HEK293 (cell line): ENCODE data around the gene RETN.

Experiments
- CTCF ChIA-PET: fragments of 350-600 bp; formaldehyde crosslinking; extraction: SDS; loops from one replicate; lab custom pipeline; 2021; ENCODE audit warnings: antibody characterized with exemption; lab: Yijun Ruan, JAX
- POLR2A ChIA-PET: fragments of 300-600 bp; formaldehyde crosslinking; extraction: SDS; loops from one replicate; lab custom pipeline; 2020; ENCODE audit warnings: antibody characterized with exemption, inconsistent platforms; lab: Yijun Ruan, JAX
- H3K27ac ChIP-seq: fragments of 200-500 bp; sonication (Bioruptor generic); 2 replicates; pipeline ENCODE4 v1.5.1; 2014; ENCODE audit warnings: low read depth, low read length, control low read depth, inconsistent platforms; ENCODE audit errors: extremely low read depth
- H3K36me3 ChIP-seq, 2 experiments: fragments of 200-500 bp in 1 of 2; sonication (Bioruptor generic) in 1 of 2; 1 replicate in 1 of 2; 2 replicates in 1 of 2; pipeline ENCODE4 v1.5.1; 2014 to 2017; ENCODE audit warnings: inconsistent platforms in 2 of 2, low read length in 2 of 2; ENCODE audit not compliant: control insufficient read depth in 2 of 2, insufficient read depth in 1 of 2
- H3K4me1 ChIP-seq: fragments of 200-500 bp; sonication (Bioruptor generic); 2 replicates; pipeline ENCODE4 v1.5.1; 2014; ENCODE audit warnings: mild to moderate bottlenecking, low read length, inconsistent platforms; ENCODE audit not compliant: control insufficient read depth, insufficient read depth
- H3K4me3 ChIP-seq: 2 replicates; pipeline ENCODE4 v1.5.1; 2011; ENCODE audit warnings: low read depth, mild to moderate bottlenecking, control low read depth, low read length, moderate library complexity
- H3K9me3 ChIP-seq: fragments of 200-500 bp; sonication (Bioruptor generic); 2 replicates; pipeline ENCODE4 v1.5.1; 2014; ENCODE audit warnings: low read depth, low read length, inconsistent platforms; ENCODE audit not compliant: control insufficient read depth, insufficient read depth
- FEZF1 ChIP-seq: fragments of 450-650 bp; formaldehyde crosslinking; IDR thresholded peaks from 2 replicates; pipeline ENCODE4 v1.5.1; 2016; ENCODE audit warnings: missing biosample characterization, missing genetic modification characterization
- HOXA7 ChIP-seq: sonication (generic); formaldehyde crosslinking; IDR thresholded peaks from 2 replicates; pipeline ENCODE4 v1.8.1; 2022; ENCODE audit warnings: missing genetic modification reagents, borderline replicate concordance
- MYNN ChIP-seq: fragments of 450-650 bp; formaldehyde crosslinking; IDR thresholded peaks from 2 replicates; pipeline ENCODE4 v1.5.1; 2016; ENCODE audit warnings: missing biosample characterization, missing genetic modification characterization, borderline replicate concordance
- SP2 ChIP-seq: fragments of 450-650 bp; formaldehyde crosslinking; IDR thresholded peaks from 2 replicates; pipeline ENCODE4 v1.5.1; 2016; ENCODE audit warnings: missing biosample characterization, missing genetic modification characterization
- SP3 ChIP-seq: fragments of 450-650 bp; formaldehyde crosslinking; IDR thresholded peaks from 2 replicates; pipeline ENCODE4 v1.5.1; 2016; ENCODE audit warnings: missing biosample characterization, missing genetic modification characterization
- SP7 ChIP-seq: fragments of 450-650 bp; formaldehyde crosslinking; IDR thresholded peaks from 2 replicates; pipeline ENCODE4 v1.5.1; 2016; ENCODE audit warnings: missing biosample characterization, missing genetic modification characterization
- ZNF140 ChIP-seq: fragments of 450-650 bp; formaldehyde crosslinking; IDR thresholded peaks from 2 replicates; pipeline ENCODE4 v1.5.1; 2016; ENCODE audit warnings: missing biosample characterization, missing genetic modification characterization
- ZNF169 ChIP-seq: fragments of 450-650 bp; formaldehyde crosslinking; IDR thresholded peaks from 2 replicates; pipeline ENCODE4 v1.5.1; 2016; ENCODE audit warnings: missing biosample characterization, missing genetic modification characterization
- ZNF24 ChIP-seq: fragments of 450-650 bp; formaldehyde crosslinking; IDR thresholded peaks from 2 replicates; pipeline ENCODE4 v1.5.1; 2016; ENCODE audit warnings: missing biosample characterization, missing genetic modification characterization
- ZNF341 ChIP-seq: fragments of 450-650 bp; formaldehyde crosslinking; IDR thresholded peaks from 2 replicates; pipeline ENCODE4; 2016; ENCODE audit warnings: low read depth, missing biosample characterization, missing genetic modification characterization
- ZNF398 ChIP-seq: fragments of 450-650 bp; formaldehyde crosslinking; IDR thresholded peaks from 2 replicates; pipeline ENCODE4 v1.5.1; 2017; ENCODE audit warnings: missing biosample characterization, missing genetic modification characterization
- ZNF548 ChIP-seq: fragments of 450-650 bp; formaldehyde crosslinking; IDR thresholded peaks from 2 replicates; pipeline ENCODE4 v1.5.1; 2016; ENCODE audit warnings: missing biosample characterization, missing genetic modification characterization
- ZNF610 ChIP-seq: fragments of 450-650 bp; formaldehyde crosslinking; IDR thresholded peaks from 2 replicates; pipeline ENCODE4 v1.5.1; 2016; ENCODE audit warnings: missing biosample characterization, missing genetic modification characterization, borderline replicate concordance
- ZNF701 ChIP-seq: fragments of 450-650 bp; formaldehyde crosslinking; IDR thresholded peaks from 2 replicates; pipeline ENCODE4 v1.5.1; 2016; ENCODE audit warnings: missing biosample characterization, missing genetic modification characterization
- ZNF707 ChIP-seq: fragments of 450-650 bp; formaldehyde crosslinking; IDR thresholded peaks from 2 replicates; pipeline ENCODE4 v1.5.1; 2016; ENCODE audit warnings: missing biosample characterization, missing genetic modification characterization
- TF ChIP-seq, protein P1 (sequence below): fragments of 450-650 bp; formaldehyde crosslinking; IDR thresholded peaks from 2 replicates; pipeline ENCODE4 v1.5.1; 2016; ENCODE audit warnings: missing biosample characterization, missing genetic modification characterization
- TF ChIP-seq, protein P2 (sequence below): fragments of 450-650 bp; formaldehyde crosslinking; IDR thresholded peaks from 2 replicates; pipeline ENCODE4 v1.5.1; 2016; ENCODE audit warnings: missing biosample characterization, missing genetic modification characterization
- TF ChIP-seq, protein P3 (sequence below): fragments of 450-650 bp; formaldehyde crosslinking; conservative IDR thresholded peaks from 2 replicates; pipeline ENCODE4 v1.5.1; 2016; ENCODE audit warnings: low read depth, missing biosample characterization, missing genetic modification characterization
- TF ChIP-seq, protein P4 (sequence below): fragments of 450-650 bp; formaldehyde crosslinking; IDR thresholded peaks from 2 replicates; pipeline ENCODE4 v1.5.1; 2016; ENCODE audit warnings: missing biosample characterization, missing genetic modification characterization

RETN gene

DNA sequence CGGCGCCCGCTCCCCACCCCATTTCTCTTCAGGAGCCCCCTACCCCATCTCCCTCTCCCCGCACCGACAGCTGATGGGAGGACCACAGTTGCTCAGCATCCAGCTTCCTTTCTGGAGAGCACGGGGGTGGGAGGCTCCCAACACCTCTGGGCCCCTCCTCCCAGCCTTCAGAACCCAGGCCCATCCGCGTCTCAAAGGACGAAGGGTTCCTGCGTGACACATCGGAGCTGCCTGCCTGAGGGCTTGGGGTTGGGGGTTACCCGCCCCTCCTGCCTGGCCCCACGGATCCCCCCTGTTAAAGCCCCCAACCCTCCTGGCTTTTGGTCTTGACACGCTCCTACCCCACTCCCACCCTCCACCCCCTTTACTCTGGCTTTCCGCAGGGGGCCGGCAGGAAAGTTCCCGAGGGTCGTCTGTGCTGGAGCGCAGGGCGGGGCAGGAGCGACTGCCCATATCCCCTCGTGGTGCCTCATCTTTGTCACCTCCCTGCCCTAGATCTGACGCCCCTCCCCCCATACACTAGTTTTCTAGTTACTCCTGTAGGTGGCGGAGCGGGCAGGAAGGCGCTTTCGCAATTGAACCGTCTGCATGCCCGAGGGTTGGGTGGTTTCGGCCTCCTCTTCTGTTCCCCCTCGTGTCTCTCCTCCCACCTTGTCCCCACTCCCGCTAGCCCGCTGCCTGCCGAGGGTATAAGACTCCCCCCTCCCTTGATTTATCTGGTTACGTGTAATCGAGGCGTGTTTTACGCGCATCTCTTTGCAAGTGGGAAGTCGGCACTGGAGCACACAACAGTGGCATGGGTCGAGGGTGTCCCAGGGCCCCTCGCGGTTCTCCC is 12.7 kb downstream of the RETN start:
- TF ChIP-seq ZNF548 (no peak), FEZF1 (tag by site-specific recombination) (no peak), HOXA7 (CRISPR knock-in tag) (no peak), ZNF24 (no peak), ZNF341 (tag by site-specific recombination) (peak; percentile 43), SP2 (tag by site-specific recombination) (peak; percentile 27; the same call in 1 of the 2 replicates), ZNF398 (tag by site-specific recombination) (0 out of 2 replicates have a peak, but pooled peaks have one; percentile 17), SP3 (tag by site-specific recombination) (0 out of 2 replicates have a peak, but pooled peaks have one; percentile 0), SP7 (tag by site-specific recombination) (0 out of 2 replicates have a peak, but pooled peaks have one; percentile 15)
- TF ChIP-seq, protein P1, sequence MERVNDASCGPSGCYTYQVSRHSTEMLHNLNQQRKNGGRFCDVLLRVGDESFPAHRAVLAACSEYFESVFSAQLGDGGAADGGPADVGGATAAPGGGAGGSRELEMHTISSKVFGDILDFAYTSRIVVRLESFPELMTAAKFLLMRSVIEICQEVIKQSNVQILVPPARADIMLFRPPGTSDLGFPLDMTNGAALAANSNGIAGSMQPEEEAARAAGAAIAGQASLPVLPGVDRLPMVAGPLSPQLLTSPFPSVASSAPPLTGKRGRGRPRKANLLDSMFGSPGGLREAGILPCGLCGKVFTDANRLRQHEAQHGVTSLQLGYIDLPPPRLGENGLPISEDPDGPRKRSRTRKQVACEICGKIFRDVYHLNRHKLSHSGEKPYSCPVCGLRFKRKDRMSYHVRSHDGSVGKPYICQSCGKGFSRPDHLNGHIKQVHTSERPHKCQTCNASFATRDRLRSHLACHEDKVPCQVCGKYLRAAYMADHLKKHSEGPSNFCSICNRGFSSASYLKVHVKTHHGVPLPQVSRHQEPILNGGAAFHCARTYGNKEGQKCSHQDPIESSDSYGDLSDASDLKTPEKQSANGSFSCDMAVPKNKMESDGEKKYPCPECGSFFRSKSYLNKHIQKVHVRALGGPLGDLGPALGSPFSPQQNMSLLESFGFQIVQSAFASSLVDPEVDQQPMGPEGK, result 0 out of 2 replicates have a peak, but pooled peaks have one; percentile 8
- TF ChIP-seq, protein P2, sequence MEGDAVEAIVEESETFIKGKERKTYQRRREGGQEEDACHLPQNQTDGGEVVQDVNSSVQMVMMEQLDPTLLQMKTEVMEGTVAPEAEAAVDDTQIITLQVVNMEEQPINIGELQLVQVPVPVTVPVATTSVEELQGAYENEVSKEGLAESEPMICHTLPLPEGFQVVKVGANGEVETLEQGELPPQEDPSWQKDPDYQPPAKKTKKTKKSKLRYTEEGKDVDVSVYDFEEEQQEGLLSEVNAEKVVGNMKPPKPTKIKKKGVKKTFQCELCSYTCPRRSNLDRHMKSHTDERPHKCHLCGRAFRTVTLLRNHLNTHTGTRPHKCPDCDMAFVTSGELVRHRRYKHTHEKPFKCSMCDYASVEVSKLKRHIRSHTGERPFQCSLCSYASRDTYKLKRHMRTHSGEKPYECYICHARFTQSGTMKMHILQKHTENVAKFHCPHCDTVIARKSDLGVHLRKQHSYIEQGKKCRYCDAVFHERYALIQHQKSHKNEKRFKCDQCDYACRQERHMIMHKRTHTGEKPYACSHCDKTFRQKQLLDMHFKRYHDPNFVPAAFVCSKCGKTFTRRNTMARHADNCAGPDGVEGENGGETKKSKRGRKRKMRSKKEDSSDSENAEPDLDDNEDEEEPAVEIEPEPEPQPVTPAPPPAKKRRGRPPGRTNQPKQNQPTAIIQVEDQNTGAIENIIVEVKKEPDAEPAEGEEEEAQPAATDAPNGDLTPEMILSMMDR (tag by site-specific recombination), result peak; percentile 43; the same call in 1 of the 2 replicates
- CTCF ChIA-PET, result interaction anchor here (0.5 to 2.0 kb wide), 39 partner anchors 9 to 613 kb away, joined by 3 to 23 read pairs (median 4); partner anchors contain the start of genes PET100 and RETN
- POLR2A ChIA-PET, result interaction anchor here (0.5 to 1.2 kb wide), 7 partner anchors 9 to 314 kb away, joined by 3 to 10 read pairs (median 3); partner anchors contain the start of gene RETN
- Histone ChIP-seq H3K4me3 (peak overlapping the region; percentile 91), H3K27ac (peak overlapping the region; percentile 79; the same call in 1 of the 2 replicates), H3K9me3 (no peaks in the 10 kb centered on the region), H3K4me1 (no peaks in the 10 kb centered on the region), H3K36me3 (peaks cover 3 to 18% of the 10 kb centered on the region in 2 experiments; a peak in 2 of 3 replicates)

- POLR2A ChIA-PET, result no interaction called here
- H3K27ac ChIP-seq, result no peak overlapping the region
- CTCF ChIA-PET, result no interaction called here
- no peaks in the 10 kb centered on the region for H3K4me1 ChIP-seq
- peaks cover 3 to 18% of the 10 kb centered on the region in 2 experiments; a peak in 2 of 3 replicates for H3K36me3 ChIP-seq
- H3K4me3 ChIP-seq, result no peak overlapping the region
- TF ChIP-seq ZNF169 (tag by site-specific recombination) (no peak), ZNF610 (tag by site-specific recombination) (no peak), MYNN (no peak), ZNF701 (tag by site-specific recombination) (no peak), ZNF140 (tag by site-specific recombination) (no peak), ZNF707 (no peak)
- TF ChIP-seq, protein P3, sequence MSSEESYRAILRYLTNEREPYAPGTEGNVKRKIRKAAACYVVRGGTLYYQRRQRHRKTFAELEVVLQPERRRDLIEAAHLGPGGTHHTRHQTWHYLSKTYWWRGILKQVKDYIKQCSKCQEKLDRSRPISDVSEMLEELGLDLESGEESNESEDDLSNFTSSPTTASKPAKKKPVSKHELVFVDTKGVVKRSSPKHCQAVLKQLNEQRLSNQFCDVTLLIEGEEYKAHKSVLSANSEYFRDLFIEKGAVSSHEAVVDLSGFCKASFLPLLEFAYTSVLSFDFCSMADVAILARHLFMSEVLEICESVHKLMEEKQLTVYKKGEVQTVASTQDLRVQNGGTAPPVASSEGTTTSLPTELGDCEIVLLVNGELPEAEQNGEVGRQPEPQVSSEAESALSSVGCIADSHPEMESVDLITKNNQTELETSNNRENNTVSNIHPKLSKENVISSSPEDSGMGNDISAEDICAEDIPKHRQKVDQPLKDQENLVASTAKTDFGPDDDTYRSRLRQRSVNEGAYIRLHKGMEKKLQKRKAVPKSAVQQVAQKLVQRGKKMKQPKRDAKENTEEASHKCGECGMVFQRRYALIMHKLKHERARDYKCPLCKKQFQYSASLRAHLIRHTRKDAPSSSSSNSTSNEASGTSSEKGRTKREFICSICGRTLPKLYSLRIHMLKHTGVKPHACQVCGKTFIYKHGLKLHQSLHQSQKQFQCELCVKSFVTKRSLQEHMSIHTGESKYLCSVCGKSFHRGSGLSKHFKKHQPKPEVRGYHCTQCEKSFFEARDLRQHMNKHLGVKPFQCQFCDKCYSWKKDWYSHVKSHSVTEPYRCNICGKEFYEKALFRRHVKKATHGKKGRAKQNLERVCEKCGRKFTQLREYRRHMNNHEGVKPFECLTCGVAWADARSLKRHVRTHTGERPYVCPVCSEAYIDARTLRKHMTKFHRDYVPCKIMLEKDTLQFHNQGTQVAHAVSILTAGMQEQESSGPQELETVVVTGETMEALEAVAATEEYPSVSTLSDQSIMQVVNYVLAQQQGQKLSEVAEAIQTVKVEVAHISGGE (tag by site-specific recombination), result no peak
- TF ChIP-seq, protein P4, sequence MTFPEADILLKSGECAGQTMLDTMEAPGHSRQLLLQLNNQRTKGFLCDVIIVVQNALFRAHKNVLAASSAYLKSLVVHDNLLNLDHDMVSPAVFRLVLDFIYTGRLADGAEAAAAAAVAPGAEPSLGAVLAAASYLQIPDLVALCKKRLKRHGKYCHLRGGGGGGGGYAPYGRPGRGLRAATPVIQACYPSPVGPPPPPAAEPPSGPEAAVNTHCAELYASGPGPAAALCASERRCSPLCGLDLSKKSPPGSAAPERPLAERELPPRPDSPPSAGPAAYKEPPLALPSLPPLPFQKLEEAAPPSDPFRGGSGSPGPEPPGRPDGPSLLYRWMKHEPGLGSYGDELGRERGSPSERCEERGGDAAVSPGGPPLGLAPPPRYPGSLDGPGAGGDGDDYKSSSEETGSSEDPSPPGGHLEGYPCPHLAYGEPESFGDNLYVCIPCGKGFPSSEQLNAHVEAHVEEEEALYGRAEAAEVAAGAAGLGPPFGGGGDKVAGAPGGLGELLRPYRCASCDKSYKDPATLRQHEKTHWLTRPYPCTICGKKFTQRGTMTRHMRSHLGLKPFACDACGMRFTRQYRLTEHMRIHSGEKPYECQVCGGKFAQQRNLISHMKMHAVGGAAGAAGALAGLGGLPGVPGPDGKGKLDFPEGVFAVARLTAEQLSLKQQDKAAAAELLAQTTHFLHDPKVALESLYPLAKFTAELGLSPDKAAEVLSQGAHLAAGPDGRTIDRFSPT (tag by site-specific recombination), result 0 out of 2 replicates have a peak, but pooled peaks have one; percentile 35
- no peaks in the 10 kb centered on the region for H3K9me3 ChIP-seq
Observed at GRCh38 chr19:7682175-7682855, 13.5 kb downstream of the RETN start.
